Mucosa of rectum (tissue), 2 donors: Measurements from ENCODE around the gene FCN3.
A peak's percentile ranks its signal among the peaks of the same experiment; 100 is the strongest.

ENCODE experiments used
- H3K27ac ChIP-seq, 2 donors: one replicate each; pipeline ENCODE4 v1.7.0; 2013; ENCODE audit warnings: inconsistent platforms in 2 of 2, low read depth in 2 of 2, low read length in 2 of 2
- H3K27me3 ChIP-seq, 2 donors: one replicate each; pipeline ENCODE4 v1.7.0; 2013; ENCODE audit warnings: low read length in 2 of 2; ENCODE audit not compliant: control insufficient read depth in 2 of 2, insufficient read depth in 2 of 2
- H3K36me3 ChIP-seq, 2 donors: one replicate each; pipeline ENCODE4 v1.7.0; 2013; ENCODE audit warnings: low read length in 2 of 2; ENCODE audit not compliant: control insufficient read depth in 2 of 2, insufficient read depth in 2 of 2
- H3K4me1 ChIP-seq, 2 donors: one replicate each; pipeline ENCODE4 v1.7.0; 2013; ENCODE audit warnings: low read length in 2 of 2, mild to moderate bottlenecking in 1 of 2; ENCODE audit not compliant: control insufficient read depth in 2 of 2, insufficient read depth in 2 of 2
- H3K4me3 ChIP-seq, 2 donors: one replicate each; pipeline ENCODE4 v1.7.0; 2013; ENCODE audit warnings: low read length in 2 of 2
- H3K9ac ChIP-seq, 2 donors: one replicate each; pipeline ENCODE4 v1.7.0; 2013; ENCODE audit warnings: low read length in 2 of 2, low read depth in 1 of 2, mild to moderate bottlenecking in 1 of 2
- H3K9me3 ChIP-seq, 2 donors: one replicate each; pipeline ENCODE4 v1.7.0; 2013; ENCODE audit warnings: low read length in 2 of 2; ENCODE audit not compliant: control insufficient read depth in 2 of 2
- donor health status: healthy.
- donor health status: Normal muscosa, but diverticular disease.

FCN3 gene

GRCh38 chr1:27358928-27359313 lies 15.7 kb downstream of the FCN3 start:
- H3K9me3 ChIP-seq, result no peaks in the 10 kb centered on the region
- H3K36me3 ChIP-seq, result peaks cover 18 to 30% of the 10 kb centered on the region in 2 donors
- no peak overlapping the region for H3K27ac ChIP-seq
- H3K4me3 ChIP-seq, result no peak overlapping the region
- no peak overlapping the region for H3K9ac ChIP-seq
- H3K27me3 ChIP-seq, result no peaks in the 10 kb centered on the region
- peaks cover 13 to 18% of the 10 kb centered on the region in 2 donors for H3K4me1 ChIP-seq

- no peaks in the 10 kb centered on the region for H3K27me3 ChIP-seq
- no peak overlapping the region for H3K27ac ChIP-seq
- H3K4me3 ChIP-seq, result no peak overlapping the region
- no peaks in the 10 kb centered on the region for H3K9me3 ChIP-seq
- H3K9ac ChIP-seq, result no peak overlapping the region
- H3K36me3 ChIP-seq, result peaks cover 16 to 25% of the 10 kb centered on the region in 2 donors
- H3K4me1 ChIP-seq, result peaks cover 13 to 18% of the 10 kb centered on the region in 2 donors
These were observed 16.3 kb downstream of the FCN3 start for GRCh38 chr1:27358038-27358927.

- H3K27ac ChIP-seq, result peak overlapping the region; percentile 68 to 69
These were observed 17.2 kb downstream of the FCN3 start for GRCh38 chr1:27357281-27358037.

GRCh38 chr1:27356619-27357280 lies 17.9 kb downstream of the FCN3 start:
- Histone ChIP-seq H3K27me3 (no peaks in the 10 kb centered on the region), H3K9ac (peak overlapping the region; percentile 66 to 74), H3K4me1 (peaks cover 13 to 18% of the 10 kb centered on the region in 2 donors), H3K27ac (peak overlapping the region; percentile 68 to 69), H3K9me3 (no peaks in the 10 kb centered on the region), H3K4me3 (peak overlapping the region; percentile 47 to 69), H3K36me3 (peaks cover 12 to 21% of the 10 kb centered on the region in 2 donors)

More at GRCh38 chr1:27357281-27358037, 17.2 kb downstream of the FCN3 start:
- H3K4me1 ChIP-seq, result peaks cover 13 to 18% of the 10 kb centered on the region in 2 donors
- H3K4me3 ChIP-seq, result peak overlapping the region; percentile 47 to 69
- peaks cover 12 to 21% of the 10 kb centered on the region in 2 donors for H3K36me3 ChIP-seq
- no peaks in the 10 kb centered on the region for H3K27me3 ChIP-seq
- no peaks in the 10 kb centered on the region for H3K9me3 ChIP-seq
- H3K9ac ChIP-seq, result peak overlapping the region; percentile 66 to 74

- Histone ChIP-seq H3K4me3 (peak overlapping the region in 1 of 2 donors; percentile 13), H3K9ac (no peak overlapping the region), H3K9me3 (no peaks in the 10 kb centered on the region), H3K27ac (no peak overlapping the region), H3K36me3 (peaks cover 12 to 21% of the 10 kb centered on the region in 2 donors), H3K27me3 (no peaks in the 10 kb centered on the region), H3K4me1 (peaks cover 18 to 21% of the 10 kb centered on the region in 2 donors)
These were observed 18.4 kb downstream of the FCN3 start for GRCh38 chr1:27356277-27356618.

GRCh38 chr1:27355683-27356082 lies 18.9 kb downstream of the FCN3 start:
- Histone ChIP-seq H3K9me3 (no peaks in the 10 kb centered on the region), H3K9ac (no peak overlapping the region), H3K36me3 (peaks cover 12 to 21% of the 10 kb centered on the region in 2 donors), H3K4me1 (peaks cover 24% of the 10 kb centered on the region in 2 donors), H3K4me3 (no peak overlapping the region), H3K27ac (no peak overlapping the region), H3K27me3 (no peaks in the 10 kb centered on the region)

- Histone ChIP-seq H3K27me3 (no peaks in the 10 kb centered on the region), H3K4me3 (no peak overlapping the region), H3K9ac (no peak overlapping the region), H3K36me3 (peaks cover 10 to 14% of the 10 kb centered on the region in 2 donors), H3K4me1 (peaks cover 32 to 33% of the 10 kb centered on the region in 2 donors), H3K27ac (no peak overlapping the region), H3K9me3 (no peaks in the 10 kb centered on the region)
These were observed 21.0 kb downstream of the FCN3 start for GRCh38 chr1:27353629-27354028.

GRCh38 chr1:27353166-27353565 lies 21.5 kb downstream of the FCN3 start:
- Histone ChIP-seq H3K27me3 (no peaks in the 10 kb centered on the region), H3K4me3 (no peak overlapping the region), H3K9ac (no peak overlapping the region), H3K36me3 (peaks cover 10 to 12% of the 10 kb centered on the region in 2 donors), H3K27ac (no peak overlapping the region), H3K9me3 (no peaks in the 10 kb centered on the region), H3K4me1 (peaks cover 32 to 33% of the 10 kb centered on the region in 2 donors)

- Histone ChIP-seq H3K27ac (no peak overlapping the region), H3K4me1 (peaks cover 21 to 24% of the 10 kb centered on the region in 2 donors), H3K9me3 (no peaks in the 10 kb centered on the region)
These were observed 23.0 kb downstream of the FCN3 start for GRCh38 chr1:27351541-27352107.

More at GRCh38 chr1:27351541-27352107, 23.0 kb downstream of the FCN3 start:
- Histone ChIP-seq H3K9ac (no peak overlapping the region), H3K4me3 (peak overlapping the region in 1 of 2 donors; percentile 12), H3K36me3 (peaks cover 10% of the 10 kb centered on the region in 2 donors), H3K27me3 (no peaks in the 10 kb centered on the region)
